Measurements from ENCODE around the gene CCDC71. TPM values are rescaled to one million over a fixed set of nuclear protein-coding genes. Genes with fewer than 3 reads are reported as not detected.

The CCDC71 gene
- total and polyA plus RNA-seq, 7 donors, result 12.6 to 26.8 (median 20.0) TPM

- H3K27ac ChIP-seq, result peak overlapping the region; percentile 76
- H3K4me1 ChIP-seq, result peaks cover 18% of the 10 kb centered on the region
- ATAC-seq, result no peak
- 24 to 39% (median 28%) methylated on average over 9 of the region's 9 CpGs for WGBS, 3 donors
- H3K9me3 ChIP-seq, result no peaks in the 10 kb centered on the region
- intact Hi-C loops (cut with DNase I), result no loop called here
- TF ChIP-seq, protein P1, sequence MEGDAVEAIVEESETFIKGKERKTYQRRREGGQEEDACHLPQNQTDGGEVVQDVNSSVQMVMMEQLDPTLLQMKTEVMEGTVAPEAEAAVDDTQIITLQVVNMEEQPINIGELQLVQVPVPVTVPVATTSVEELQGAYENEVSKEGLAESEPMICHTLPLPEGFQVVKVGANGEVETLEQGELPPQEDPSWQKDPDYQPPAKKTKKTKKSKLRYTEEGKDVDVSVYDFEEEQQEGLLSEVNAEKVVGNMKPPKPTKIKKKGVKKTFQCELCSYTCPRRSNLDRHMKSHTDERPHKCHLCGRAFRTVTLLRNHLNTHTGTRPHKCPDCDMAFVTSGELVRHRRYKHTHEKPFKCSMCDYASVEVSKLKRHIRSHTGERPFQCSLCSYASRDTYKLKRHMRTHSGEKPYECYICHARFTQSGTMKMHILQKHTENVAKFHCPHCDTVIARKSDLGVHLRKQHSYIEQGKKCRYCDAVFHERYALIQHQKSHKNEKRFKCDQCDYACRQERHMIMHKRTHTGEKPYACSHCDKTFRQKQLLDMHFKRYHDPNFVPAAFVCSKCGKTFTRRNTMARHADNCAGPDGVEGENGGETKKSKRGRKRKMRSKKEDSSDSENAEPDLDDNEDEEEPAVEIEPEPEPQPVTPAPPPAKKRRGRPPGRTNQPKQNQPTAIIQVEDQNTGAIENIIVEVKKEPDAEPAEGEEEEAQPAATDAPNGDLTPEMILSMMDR (IDR thresholded peaks at IDR 0.05), result no peak
- no peak for DNase-seq
- no peaks in the 10 kb centered on the region for H3K27me3 ChIP-seq (ENCODE audit: insufficient read depth in 3 of 3, low read length in 2 of 3)
- peak overlapping the region; percentile 89 for H3K4me3 ChIP-seq
- H3K36me3 ChIP-seq (ENCODE audit: insufficient read depth in 1 of 2, low read depth in 1 of 2), result peaks cover 0 to 41% of the 10 kb centered on the region in 2 donors
These were observed 34.1 kb downstream of the CCDC71 start for GRCh38 chr3:49132073-49132436.

GRCh38 chr3:49131576-49131975 lies 34.6 kb downstream of the CCDC71 start:
- H3K27ac ChIP-seq, result peak overlapping the region; percentile 76
- peaks cover 0 to 45% of the 10 kb centered on the region in 2 donors for H3K36me3 ChIP-seq (ENCODE audit: insufficient read depth in 1 of 2, low read depth in 1 of 2)
- H3K9me3 ChIP-seq, result no peaks in the 10 kb centered on the region
- ATAC-seq (no peak), DNase-seq (no peak)
- no peaks in the 10 kb centered on the region for H3K27me3 ChIP-seq (ENCODE audit: insufficient read depth in 3 of 3, low read length in 2 of 3)
- TF ChIP-seq, protein P1 (IDR thresholded peaks at IDR 0.05), result no peak
- intact Hi-C loops (cut with DNase I), result no loop called here
- H3K4me3 ChIP-seq, result peak overlapping the region; percentile 89
- peaks cover 18% of the 10 kb centered on the region for H3K4me1 ChIP-seq
- WGBS, 3 donors, result 82 to 90% (median 85%) methylated on average over 6 of the region's 6 CpGs

- Histone ChIP-seq H3K4me1 (peaks cover 18% of the 10 kb centered on the region), H3K27ac (peak overlapping the region; percentile 23), H3K4me3 (peak overlapping the region; percentile 89), H3K9me3 (no peaks in the 10 kb centered on the region), H3K36me3 (ENCODE audit: insufficient read depth in 1 of 2, low read depth in 1 of 2) (peaks cover 0 to 51% of the 10 kb centered on the region in 2 donors), H3K27me3 (ENCODE audit: insufficient read depth in 3 of 3, low read length in 2 of 3) (no peaks in the 10 kb centered on the region)
- DNase-seq, result no peak
- intact Hi-C loops (cut with DNase I), result no loop called here
- 40 to 53% (median 41%) methylated on average over 12 of the region's 12 CpGs for WGBS, 3 donors
- ATAC-seq, result no peak
- TF ChIP-seq, protein P1 (IDR thresholded peaks at IDR 0.05), result no peak
These were observed 35.1 kb downstream of the CCDC71 start for GRCh38 chr3:49131040-49131439.

DNA sequence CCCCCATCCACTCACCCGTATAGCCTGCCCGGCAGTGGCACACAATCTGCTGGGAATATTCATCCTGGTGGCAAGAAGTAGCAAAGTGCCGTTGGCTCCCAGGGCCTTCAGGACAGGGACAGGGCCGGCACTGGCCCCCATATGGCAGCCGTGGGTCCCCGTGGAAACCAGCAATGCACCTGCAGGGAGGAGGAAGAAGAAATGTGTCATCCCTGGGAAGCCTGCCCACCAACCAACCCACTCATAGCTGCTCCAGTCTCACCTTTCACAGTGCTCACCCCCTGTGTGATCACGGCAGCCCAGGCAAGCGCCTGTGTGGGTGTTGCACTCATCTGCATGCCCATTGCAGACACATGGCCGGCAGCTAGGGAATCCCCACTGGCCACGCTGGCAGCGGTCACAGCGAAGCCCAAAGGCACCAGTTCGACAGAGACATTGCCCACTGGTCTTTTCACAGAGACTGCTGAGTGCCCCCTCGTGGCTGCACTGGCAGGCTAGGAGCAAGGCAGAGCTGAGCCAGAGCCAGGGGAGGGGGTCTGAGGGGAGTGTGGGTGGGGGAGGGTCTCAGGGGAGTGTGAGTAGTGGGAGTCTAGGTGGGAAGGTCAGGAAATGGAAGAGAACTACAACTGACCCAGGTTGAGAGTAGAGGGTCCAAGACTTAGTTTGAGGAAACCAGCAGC lies 41.0 kb downstream of the CCDC71 start:
- 67 to 76% (median 68%) methylated on average over 14 of the region's 14 CpGs for WGBS, 3 donors
- no peaks in the 10 kb centered on the region for H3K9me3 ChIP-seq
- H3K27ac ChIP-seq, result no peak overlapping the region
- DNase-seq, result no peak
- H3K4me1 ChIP-seq, result no peaks in the 10 kb centered on the region
- H3K27me3 ChIP-seq (ENCODE audit: insufficient read depth in 3 of 3, low read length in 2 of 3), result no peaks in the 10 kb centered on the region
- peaks cover 0 to 87% of the 10 kb centered on the region in 2 donors for H3K36me3 ChIP-seq (ENCODE audit: insufficient read depth in 1 of 2, low read depth in 1 of 2)
- no peak overlapping the region for H3K4me3 ChIP-seq
- TF ChIP-seq, protein P1 (IDR thresholded peaks at IDR 0.05), result no peak
- intact Hi-C loops (cut with DNase I), result loop anchor here in 1 of 2 donors (5.0 kb wide), 1 partner anchor 42 kb away; the partner anchor contains the start of gene CCDC71
- no peak for ATAC-seq

All from psoas muscle (tissue), 8 donors.